Right lobe of liver (tissue), 4 donors: ENCODE measurements around the gene PACRG.

Experiments
- CTCF ChIP-seq, 4 donors: fragments of 200-600 bp in 3 of 4; fragments of 450-650 bp in 1 of 4; IDR thresholded peaks; one replicate each; pipeline versions ENCODE4 v1.5.1 to v1.8.0; 2016 to 2022; ENCODE audit warnings: antibody characterized with exemption in 4 of 4, mild to moderate bottlenecking in 2 of 4
- POLR2A ChIP-seq: fragments of 450-650 bp; IDR thresholded peaks from one replicate; pipeline ENCODE4 v1.6.1; 2017; ENCODE audit warnings: antibody characterized with exemption, mild to moderate bottlenecking
- donor health status: DM: no; HTN: no; CAD: no.
- donor health status: DM: no; HTN: no; CAD: no.
- donor health status: DM: no; HTN: yes; CAD: no.

- TF ChIP-seq CTCF (IDR thresholded peaks at IDR 0.05) (no peak), POLR2A (no peak)
Measured at GRCh38 chr6:163014736-163015135, 287.0 kb downstream of the PACRG start.
